SK-N-MC (cell line): ENCODE data around the gene ANKS6.

Source experiments
- EZH2 ChIP-seq: fragments of 200-600 bp; sonication (generic); IDR thresholded peaks from one replicate; pipeline ENCODE4 v1.6.1; 2017; ENCODE audit warnings: antibody characterized with exemption
- FOXP2 ChIP-seq: optimal IDR thresholded peaks from 2 replicates; pipeline ENCODE3; 2011; ENCODE audit warnings: mild to moderate bottlenecking, moderate library complexity; ENCODE audit not compliant: insufficient read depth; ENCODE audit errors: extremely low read length, control extremely low read depth
- POLR2AphosphoS5 ChIP-seq: IDR thresholded peaks from 2 replicates; pipeline ENCODE4 v1.6.1; 2012; ENCODE audit warnings: mild to moderate bottlenecking, low read depth, low read length, borderline replicate concordance

- TF ChIP-seq POLR2AphosphoS5 (no peak), EZH2 (no peak), FOXP2 (no peak)
Measured at GRCh38 chr9:98745470-98745869, 50.9 kb downstream of the ANKS6 start.
